HL-60 (cell line): Measurements from ENCODE around the gene LUZP2.

ENCODE experiments used
- DNase-seq, 2 experiments: peaks; one replicate each; pipeline ENCODE4 v3.0.0-alpha.2; 2010 to 2020; ENCODE audit warnings: low read depth in 1 of 2, low spot score in 1 of 2
- H3K27ac ChIP-seq: fragments of 250-450 bp; sonication (Bioruptor Pico); replicated peaks from 2 replicates; pipeline ENCODE4 v1.5.1; 2020; ENCODE audit warnings: mild to moderate bottlenecking, moderate library complexity
- H3K27me3 ChIP-seq: fragments of 250-450 bp; sonication (Bioruptor Pico); 2 replicates; pipeline ENCODE4 v1.5.1; 2021; ENCODE audit warnings: mild to moderate bottlenecking, moderate library complexity; ENCODE audit not compliant: insufficient read depth, poor library complexity, severe bottlenecking
- H3K4me3 ChIP-seq: replicated peaks from 2 replicates; pipeline ENCODE4 v1.5.1; 2011; ENCODE audit warnings: mild to moderate bottlenecking, control low read depth, low read length; ENCODE audit not compliant: insufficient read depth
- GABPA ChIP-seq: IDR thresholded peaks from 2 replicates; pipeline ENCODE4 v1.6.1; 2012; ENCODE audit warnings: low read depth
- POLR2AphosphoS5 ChIP-seq: IDR thresholded peaks from 2 replicates; pipeline ENCODE4 v1.6.1; 2012; ENCODE audit warnings: low read depth
- REST ChIP-seq: IDR thresholded peaks from 2 replicates; pipeline ENCODE4 v1.6.1; 2012; ENCODE audit warnings: low read depth; ENCODE audit not compliant: insufficient replicate concordance
- SPI1 ChIP-seq: IDR thresholded peaks from 2 replicates; pipeline ENCODE4 v1.6.1; 2012; ENCODE audit warnings: low read depth, mild to moderate bottlenecking, borderline replicate concordance
- TF ChIP-seq, protein P1 (sequence below): IDR thresholded peaks from one replicate; pipeline ENCODE4 v1.5.1; 2011; ENCODE audit warnings: low read length, control low read depth, inconsistent platforms; ENCODE audit not compliant: insufficient read depth

LUZP2 gene

DNA sequence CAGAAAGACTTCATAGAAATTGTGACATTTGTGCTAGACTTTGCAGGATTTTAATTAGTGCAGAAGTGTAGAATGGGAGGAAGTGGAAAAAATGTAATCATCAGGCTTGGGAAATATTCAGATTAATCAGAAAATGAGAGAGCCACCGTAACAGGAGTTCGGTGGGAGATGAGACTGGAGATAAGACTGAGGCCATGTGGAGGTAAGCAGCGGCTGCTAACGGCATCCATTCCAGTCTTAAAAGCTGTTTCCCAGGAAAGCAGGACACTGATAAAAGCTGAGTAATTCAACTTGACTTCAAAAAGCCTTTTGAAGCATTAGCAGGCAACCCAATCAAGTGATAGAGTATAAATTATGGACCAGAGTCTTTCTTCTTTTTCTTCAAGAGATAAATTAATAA is 369.9 kb downstream of the LUZP2 start:
- Histone ChIP-seq H3K27me3 (no peaks in the 10 kb centered on the region), H3K27ac (no peak overlapping the region), H3K4me3 (no peak overlapping the region)
- no peak for DNase-seq
- TF ChIP-seq SPI1 (no peak), POLR2AphosphoS5 (no peak), GABPA (no peak), REST (no peak)
- TF ChIP-seq, protein P1, sequence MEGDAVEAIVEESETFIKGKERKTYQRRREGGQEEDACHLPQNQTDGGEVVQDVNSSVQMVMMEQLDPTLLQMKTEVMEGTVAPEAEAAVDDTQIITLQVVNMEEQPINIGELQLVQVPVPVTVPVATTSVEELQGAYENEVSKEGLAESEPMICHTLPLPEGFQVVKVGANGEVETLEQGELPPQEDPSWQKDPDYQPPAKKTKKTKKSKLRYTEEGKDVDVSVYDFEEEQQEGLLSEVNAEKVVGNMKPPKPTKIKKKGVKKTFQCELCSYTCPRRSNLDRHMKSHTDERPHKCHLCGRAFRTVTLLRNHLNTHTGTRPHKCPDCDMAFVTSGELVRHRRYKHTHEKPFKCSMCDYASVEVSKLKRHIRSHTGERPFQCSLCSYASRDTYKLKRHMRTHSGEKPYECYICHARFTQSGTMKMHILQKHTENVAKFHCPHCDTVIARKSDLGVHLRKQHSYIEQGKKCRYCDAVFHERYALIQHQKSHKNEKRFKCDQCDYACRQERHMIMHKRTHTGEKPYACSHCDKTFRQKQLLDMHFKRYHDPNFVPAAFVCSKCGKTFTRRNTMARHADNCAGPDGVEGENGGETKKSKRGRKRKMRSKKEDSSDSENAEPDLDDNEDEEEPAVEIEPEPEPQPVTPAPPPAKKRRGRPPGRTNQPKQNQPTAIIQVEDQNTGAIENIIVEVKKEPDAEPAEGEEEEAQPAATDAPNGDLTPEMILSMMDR: no peak

GRCh38 chr11:24870048-24870447 is 373.2 kb downstream of the LUZP2 start:
- no peak overlapping the region for H3K27ac ChIP-seq
- H3K27me3 ChIP-seq: no peaks in the 10 kb centered on the region
- H3K4me3 ChIP-seq: no peak overlapping the region
- TF ChIP-seq POLR2AphosphoS5: no peak
- TF ChIP-seq GABPA: no peak
- no peak for TF ChIP-seq REST
- TF ChIP-seq SPI1: no peak
- TF ChIP-seq, protein P1: no peak
- DNase-seq: no peak

GRCh38 chr11:24872186-24872585 is 375.3 kb downstream of the LUZP2 start:
- Histone ChIP-seq H3K27me3 (no peaks in the 10 kb centered on the region), H3K4me3 (no peak overlapping the region), H3K27ac (no peak overlapping the region)
- no peak for TF ChIP-seq SPI1
- TF ChIP-seq GABPA: no peak
- TF ChIP-seq, protein P1: no peak
- no peak for TF ChIP-seq REST
- no peak for TF ChIP-seq POLR2AphosphoS5
- DNase-seq: no peak
